ENCODE data around the gene DTX3. TPM values are rescaled to one million over a fixed set of nuclear protein-coding genes. Genes with fewer than 3 reads are reported as not detected.

Gene DTX3
- total RNA-seq, 2 donors from 2014 or later = 42.2 to 59.9 TPM

DNA sequence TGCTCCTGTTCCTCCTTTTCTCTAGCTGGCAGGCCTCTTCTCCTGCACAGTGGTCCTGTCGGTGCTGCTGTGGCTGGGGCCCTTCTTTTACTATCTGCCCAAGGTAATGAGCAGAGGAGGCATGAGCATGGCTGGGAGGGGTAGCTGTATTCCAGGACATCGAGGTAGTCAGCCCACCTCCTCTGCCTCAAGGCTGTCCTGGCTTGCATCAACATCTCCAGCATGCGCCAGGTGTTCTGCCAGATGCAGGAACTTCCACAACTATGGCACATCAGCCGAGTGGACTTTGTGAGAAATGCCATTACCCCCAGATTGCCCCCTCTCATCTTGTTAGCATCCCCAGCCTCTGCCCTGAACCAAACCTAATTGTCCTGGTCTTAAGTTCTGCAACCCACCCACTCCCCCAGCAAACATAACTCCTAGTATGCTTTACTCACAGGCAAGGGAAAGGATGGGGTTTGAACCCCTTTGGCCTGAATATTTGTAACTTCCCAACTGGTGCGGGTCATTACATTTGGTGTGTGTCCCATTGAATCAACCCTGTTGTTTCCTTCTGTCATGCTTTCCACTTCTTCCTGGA, 19.3 kb downstream of the DTX3 start:
- Histone ChIP-seq H3K4me1 (replicated peaks) (peaks cover 8% of the 10 kb centered on the region), H3K27ac (no peak overlapping the region), H3K36me3 (no peaks in the 10 kb centered on the region), H3K27me3 (replicated peaks; ENCODE audit: insufficient read depth) (peaks cover 16% of the 10 kb centered on the region), H3K9me3 (no peaks in the 10 kb centered on the region), H3K4me3 (no peak overlapping the region)
- WGBS = 60% methylated on average over 5 of the region's 5 CpGs
- no peak for DNase-seq (ENCODE audit: low spot score)
- no peak for TF ChIP-seq POLR2A (IDR thresholded peaks at IDR 0.05)
- TF ChIP-seq, protein P1, sequence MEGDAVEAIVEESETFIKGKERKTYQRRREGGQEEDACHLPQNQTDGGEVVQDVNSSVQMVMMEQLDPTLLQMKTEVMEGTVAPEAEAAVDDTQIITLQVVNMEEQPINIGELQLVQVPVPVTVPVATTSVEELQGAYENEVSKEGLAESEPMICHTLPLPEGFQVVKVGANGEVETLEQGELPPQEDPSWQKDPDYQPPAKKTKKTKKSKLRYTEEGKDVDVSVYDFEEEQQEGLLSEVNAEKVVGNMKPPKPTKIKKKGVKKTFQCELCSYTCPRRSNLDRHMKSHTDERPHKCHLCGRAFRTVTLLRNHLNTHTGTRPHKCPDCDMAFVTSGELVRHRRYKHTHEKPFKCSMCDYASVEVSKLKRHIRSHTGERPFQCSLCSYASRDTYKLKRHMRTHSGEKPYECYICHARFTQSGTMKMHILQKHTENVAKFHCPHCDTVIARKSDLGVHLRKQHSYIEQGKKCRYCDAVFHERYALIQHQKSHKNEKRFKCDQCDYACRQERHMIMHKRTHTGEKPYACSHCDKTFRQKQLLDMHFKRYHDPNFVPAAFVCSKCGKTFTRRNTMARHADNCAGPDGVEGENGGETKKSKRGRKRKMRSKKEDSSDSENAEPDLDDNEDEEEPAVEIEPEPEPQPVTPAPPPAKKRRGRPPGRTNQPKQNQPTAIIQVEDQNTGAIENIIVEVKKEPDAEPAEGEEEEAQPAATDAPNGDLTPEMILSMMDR (IDR thresholded peaks at IDR 0.05) = no peak
- TF ChIP-seq POLR2AphosphoS5 (IDR thresholded peaks at IDR 0.05) = no peak
- intact Hi-C loops (cut with DNase I) = loop anchor here (10.0 kb wide), 1 partner anchor 159 kb away; no protein-coding TSS in a partner anchor

DNA sequence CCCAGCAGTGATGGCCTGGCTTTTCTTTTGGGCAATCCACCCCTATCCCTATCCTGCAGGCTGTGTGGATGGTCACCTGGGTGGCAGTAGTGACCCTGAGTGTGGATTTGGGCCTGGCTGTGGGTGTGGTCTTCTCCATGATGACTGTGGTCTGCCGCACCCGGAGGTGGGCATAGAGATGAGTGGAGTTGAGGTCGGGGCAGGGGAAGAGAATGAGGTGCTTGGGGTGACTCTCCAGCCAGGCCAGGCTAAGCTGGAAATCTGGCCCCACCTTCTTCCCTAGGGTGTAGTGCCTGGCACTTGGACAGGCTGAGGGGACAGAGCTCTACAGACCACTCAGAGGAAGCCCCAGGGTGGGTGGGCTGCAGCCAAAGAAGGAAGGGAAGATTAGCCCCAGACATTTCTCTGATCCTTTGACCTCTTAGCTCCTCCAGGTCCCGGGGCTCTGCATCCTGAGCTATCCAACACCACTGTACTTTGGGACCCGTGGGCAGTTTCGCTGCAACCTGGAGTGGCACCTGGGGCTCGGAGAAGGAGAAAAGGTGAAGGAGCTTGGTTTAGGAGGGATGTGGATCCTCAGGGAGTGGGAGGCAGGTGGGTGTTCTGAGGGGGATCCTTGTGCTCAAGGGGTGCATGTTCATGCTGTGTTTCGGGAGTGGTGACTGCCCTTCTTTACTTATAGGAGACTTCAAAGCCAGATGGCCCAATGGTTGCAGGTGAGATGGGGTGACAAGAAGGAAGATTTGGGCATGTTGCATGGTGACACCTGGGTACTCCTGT, 20.0 kb downstream of the DTX3 start:
- H3K4me1 ChIP-seq (replicated peaks) = peaks cover 8% of the 10 kb centered on the region
- no peak overlapping the region for H3K27ac ChIP-seq
- no peaks in the 10 kb centered on the region for H3K36me3 ChIP-seq
- no peak for TF ChIP-seq POLR2A (IDR thresholded peaks at IDR 0.05)
- TF ChIP-seq POLR2AphosphoS5 (IDR thresholded peaks at IDR 0.05) = no peak
- TF ChIP-seq, protein P1 (IDR thresholded peaks at IDR 0.05) = no peak
- no peak overlapping the region for H3K4me3 ChIP-seq
- WGBS = 75% methylated on average over 8 of the region's 8 CpGs
- no peak for DNase-seq (ENCODE audit: low spot score)
- H3K27me3 ChIP-seq (replicated peaks; ENCODE audit: insufficient read depth) = peaks cover 16% of the 10 kb centered on the region
- intact Hi-C loops (cut with DNase I) = loop anchor here (10.0 kb wide), 1 partner anchor 160 kb away; no protein-coding TSS in a partner anchor
- H3K9me3 ChIP-seq = no peaks in the 10 kb centered on the region

DNA sequence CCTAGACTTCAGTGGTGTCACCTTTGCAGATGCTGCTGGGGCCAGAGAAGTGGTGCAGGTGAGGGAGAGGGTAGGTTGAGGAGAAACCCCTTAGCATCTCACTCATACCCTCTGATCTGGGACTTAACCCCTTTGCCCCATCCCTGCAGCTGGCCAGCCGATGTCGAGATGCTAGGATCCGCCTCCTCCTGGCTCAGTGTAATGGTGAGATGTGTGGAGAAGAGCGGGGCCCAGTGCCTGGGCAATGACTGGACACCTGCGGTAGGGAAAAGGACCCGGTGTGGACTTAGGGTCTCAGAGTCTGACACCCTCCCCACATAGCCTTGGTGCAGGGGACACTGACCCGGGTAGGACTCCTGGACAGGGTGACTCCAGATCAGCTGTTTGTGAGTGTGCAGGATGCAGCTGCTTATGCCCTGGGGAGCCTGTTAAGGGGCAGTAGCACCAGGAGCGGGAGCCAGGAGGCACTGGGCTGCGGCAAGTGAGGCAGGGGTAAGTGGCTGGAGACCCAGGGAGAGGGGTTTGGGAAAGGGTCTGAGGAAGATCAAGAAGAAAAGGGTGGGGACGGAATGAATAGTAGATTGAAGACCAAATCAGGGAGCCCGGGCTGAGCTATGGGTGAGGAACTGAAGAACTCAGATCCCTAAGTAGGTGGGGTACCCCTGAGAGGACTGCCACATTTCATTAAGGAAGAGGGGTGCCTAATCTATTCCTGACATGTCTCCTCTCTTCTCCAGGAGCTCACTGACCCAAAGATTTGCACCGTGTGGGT, 20.8 kb downstream of the DTX3 start:
- Histone ChIP-seq H3K9me3 (no peaks in the 10 kb centered on the region), H3K27ac (no peak overlapping the region), H3K4me1 (replicated peaks) (peaks cover 8% of the 10 kb centered on the region), H3K27me3 (replicated peaks; ENCODE audit: insufficient read depth) (peaks cover 16% of the 10 kb centered on the region), H3K4me3 (no peak overlapping the region), H3K36me3 (no peaks in the 10 kb centered on the region)
- 75% methylated on average over 12 of the region's 12 CpGs for WGBS
- DNase-seq (ENCODE audit: low spot score) = no peak
- TF ChIP-seq, protein P1 (IDR thresholded peaks at IDR 0.05) = no peak
- TF ChIP-seq POLR2A (IDR thresholded peaks at IDR 0.05) = no peak
- TF ChIP-seq POLR2AphosphoS5 (IDR thresholded peaks at IDR 0.05) = no peak
- intact Hi-C loops (cut with DNase I) = loop anchor here (10.0 kb wide), 1 partner anchor 161 kb away; no protein-coding TSS in a partner anchor

DNA sequence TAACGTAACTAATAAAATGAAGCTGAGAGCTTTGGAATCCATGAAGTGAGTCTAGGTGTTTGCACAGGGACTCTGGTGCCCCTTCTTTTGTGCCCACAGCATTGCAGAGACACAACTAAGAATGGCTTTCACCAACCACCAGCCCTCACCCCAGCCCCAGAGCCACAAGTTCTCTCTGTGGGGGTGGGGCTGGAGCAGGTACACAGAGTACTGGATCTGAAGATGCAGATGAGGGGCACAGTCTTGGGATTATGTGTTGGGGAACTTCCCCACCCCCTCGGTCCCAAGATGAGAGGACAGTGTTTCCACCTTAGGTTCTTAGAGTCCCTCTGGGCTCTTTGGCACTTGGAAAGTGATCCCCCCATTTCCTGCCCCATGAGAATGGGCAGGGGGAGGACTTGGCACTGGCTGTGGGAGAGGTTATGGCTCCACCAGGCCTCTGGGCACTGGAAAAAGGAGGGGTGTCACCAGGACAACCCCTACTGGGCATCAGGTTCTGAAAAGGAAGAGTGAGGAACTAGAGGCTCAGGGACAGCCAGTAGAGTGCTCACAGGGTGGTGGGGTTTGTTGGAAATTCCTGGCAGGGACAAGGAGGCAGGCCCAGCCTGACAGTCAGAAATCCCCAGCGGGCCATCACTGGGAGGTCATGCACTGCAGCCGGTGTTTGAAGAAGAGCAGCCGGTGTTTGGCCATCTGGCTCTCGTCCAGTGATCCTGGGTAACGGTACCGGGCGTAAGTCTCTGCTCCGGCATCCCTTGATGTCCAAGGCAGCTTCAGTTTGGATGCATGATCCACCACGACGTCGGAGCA, 21.7 kb downstream of the DTX3 start:
- H3K4me1 ChIP-seq (replicated peaks) = peaks cover 3% of the 10 kb centered on the region
- no peak overlapping the region for H3K4me3 ChIP-seq
- no peak overlapping the region for H3K27ac ChIP-seq
- DNase-seq (ENCODE audit: low spot score) = no peak
- no peaks in the 10 kb centered on the region for H3K36me3 ChIP-seq
- no peaks in the 10 kb centered on the region for H3K9me3 ChIP-seq
- 34% methylated on average over 13 of the region's 13 CpGs for WGBS
- H3K27me3 ChIP-seq (replicated peaks; ENCODE audit: insufficient read depth) = peaks cover 16% of the 10 kb centered on the region
- intact Hi-C loops (cut with DNase I) = loop anchor here (10.0 kb wide), 1 partner anchor 162 kb away; no protein-coding TSS in a partner anchor
- no peak for TF ChIP-seq POLR2AphosphoS5 (IDR thresholded peaks at IDR 0.05)
- TF ChIP-seq, protein P1 (IDR thresholded peaks at IDR 0.05) = no peak
- no peak for TF ChIP-seq POLR2A (IDR thresholded peaks at IDR 0.05)
